ENCODE results near the gene NLK.
"Not testable (repeated sequence)": the region's sequence is repeated elsewhere in the genome, so short reads cannot be mapped to it uniquely, and the experiment has no call there.

The NLK gene

GRCh38 chr17:28232966-28233870, 190.7 kb downstream of the NLK start:
- DNase-seq (ENCODE audit: low spot score): not testable (repeated sequence)

- DNase-seq (ENCODE audit: low spot score): not testable (repeated sequence)
Observed at GRCh38 chr17:28233872-28234856, 191.7 kb downstream of the NLK start.

GRCh38 chr17:28235066-28235700, 192.7 kb downstream of the NLK start:
- DNase-seq (ENCODE audit: low spot score): not testable (repeated sequence)

GRCh38 chr17:28236033-28236653, 193.7 kb downstream of the NLK start:
- not testable (repeated sequence) for DNase-seq (ENCODE audit: low spot score)

- not testable (repeated sequence) for DNase-seq (ENCODE audit: low spot score)
Observed at GRCh38 chr17:28238547-28239270, 196.2 kb downstream of the NLK start.

GRCh38 chr17:28239271-28239624, 196.8 kb downstream of the NLK start:
- no peak for DNase-seq (ENCODE audit: low spot score)

GRCh38 chr17:28240688-28241340, 198.3 kb downstream of the NLK start:
- DNase-seq (ENCODE audit: low spot score): no peak

GRCh38 chr17:28242791-28243190, 200.3 kb downstream of the NLK start:
- DNase-seq (ENCODE audit: low spot score): no peak

- not testable (repeated sequence) for DNase-seq (ENCODE audit: low spot score)
Observed at GRCh38 chr17:28243268-28243667, 200.8 kb downstream of the NLK start.

- no peak for DNase-seq (ENCODE audit: low spot score)
Observed at GRCh38 chr17:28244446-28244845, 202.0 kb downstream of the NLK start.
